GM23338 (cell line): Measurements from ENCODE around the gene REL. TPM values are rescaled to one million over a fixed set of nuclear protein-coding genes. Genes with fewer than 3 reads are reported as not detected.

Experiments used
- ATAC-seq: fragments of 200-7000 bp; cut with Tn5 transposase; 3 replicates; pipeline ENCODE4 v1.9.1; 2020
- DNase-seq: peaks from one replicate; pipeline ENCODE4 v3.0.0-alpha.2; 2015; ENCODE audit warnings: low spot score
- H2AFZ ChIP-seq: fragments of 200-600 bp; sonication (generic); 2 replicates; pipeline ENCODE4 v1.8.0; 2016; ENCODE audit warnings: antibody characterized with exemption, mild to moderate bottlenecking, moderate library complexity
- H3F3A ChIP-seq: fragments of 200-600 bp; sonication (generic); replicated peaks from 2 replicates; pipeline ENCODE4 v1.8.0; 2017; ENCODE audit warnings: antibody characterized with exemption, mixed run types, low read depth
- H3K27ac ChIP-seq: fragments of 200-600 bp; sonication (generic); 2 replicates; pipeline ENCODE4 v1.6.1; 2016; ENCODE audit warnings: low read depth
- H3K27me3 ChIP-seq: fragments of 200-600 bp; sonication (generic); 2 replicates; pipeline ENCODE4 v1.8.0; 2016; ENCODE audit warnings: mild to moderate bottlenecking, mixed run types, moderate library complexity; ENCODE audit not compliant: insufficient read depth
- H3K36me3 ChIP-seq: fragments of 200-600 bp; sonication (generic); 2 replicates; pipeline ENCODE4 v1.8.0; 2016; ENCODE audit warnings: mild to moderate bottlenecking; ENCODE audit not compliant: insufficient read depth
- H3K4me1 ChIP-seq: fragments of 200-600 bp; sonication (generic); 2 replicates; pipeline ENCODE4 v1.8.0; 2016; ENCODE audit warnings: mild to moderate bottlenecking, moderate library complexity; ENCODE audit not compliant: insufficient read depth
- H3K4me2 ChIP-seq: fragments of 200-600 bp; sonication (generic); 2 replicates; pipeline ENCODE4 v1.7.1; 2017; ENCODE audit warnings: mixed run types
- H3K4me3 ChIP-seq: fragments of 200-600 bp; sonication (generic); 2 replicates; pipeline ENCODE4 v1.6.1; 2016; ENCODE audit warnings: mixed run types
- H3K79me2 ChIP-seq: fragments of 200-600 bp; sonication (generic); replicated peaks from 2 replicates; pipeline ENCODE4 v1.8.0; 2017; ENCODE audit warnings: mild to moderate bottlenecking; ENCODE audit not compliant: insufficient read depth
- H3K9me2 ChIP-seq: fragments of 200-600 bp; sonication (generic); 2 replicates; pipeline ENCODE4 v1.8.0; 2017; ENCODE audit not compliant: insufficient read depth
- H4K20me1 ChIP-seq: fragments of 200-600 bp; sonication (generic); replicated peaks from 2 replicates; pipeline ENCODE4 v1.8.0; 2017; ENCODE audit warnings: mild to moderate bottlenecking; ENCODE audit not compliant: insufficient read depth
- H3K27ac Mint-ChIP-seq: 2 replicates; pipeline ENCODE4 v1.8.0; 2020; ENCODE audit warnings: inconsistent platforms, mild to moderate bottlenecking, moderate library complexity, mixed read lengths
- H3K27me3 Mint-ChIP-seq: 3 replicates; pipeline ENCODE4 v1.8.0; 2022; ENCODE audit warnings: low read depth, mild to moderate bottlenecking, moderate library complexity, mixed read lengths, inconsistent platforms; ENCODE audit not compliant: insufficient read depth, poor library complexity
- H3K36me3 Mint-ChIP-seq: 3 replicates; pipeline ENCODE4 v1.8.0; 2021; ENCODE audit warnings: low read depth, mild to moderate bottlenecking, inconsistent platforms, moderate library complexity, mixed read lengths
- H3K4me1 Mint-ChIP-seq: 3 replicates; pipeline ENCODE4 v1.8.0; 2020; ENCODE audit warnings: mild to moderate bottlenecking, inconsistent platforms, mixed read lengths
- H3K4me3 Mint-ChIP-seq: 3 replicates; pipeline ENCODE4 v1.8.0; 2021; ENCODE audit warnings: moderate library complexity, mild to moderate bottlenecking, inconsistent platforms, mixed read lengths
- H3K9me3 Mint-ChIP-seq: 3 replicates; pipeline ENCODE4 v1.8.0; 2020; ENCODE audit warnings: moderate library complexity, mild to moderate bottlenecking, inconsistent platforms, mixed read lengths
- CREB1 ChIP-seq: fragments of 250-450 bp; sonication (Bioruptor Pico); IDR thresholded peaks from 2 replicates; pipeline ENCODE4 v1.5.0; 2020; ENCODE audit warnings: low read depth, mild to moderate bottlenecking, moderate library complexity
- CTCF ChIP-seq, 2 experiments: fragments of 200-600 bp in 1 of 2; sonication (generic) in 1 of 2; conservative IDR thresholded peaks; 2 replicates each; pipeline versions ENCODE4 v1.5.1 to v1.6.1; 2016 to 2017; ENCODE audit warnings: antibody characterized with exemption in 2 of 2, low read depth in 2 of 2, mild to moderate bottlenecking in 2 of 2, moderate library complexity in 1 of 2
- ETS1 ChIP-seq: IDR thresholded peaks from 2 replicates; pipeline ENCODE4 v1.6.1; 2016; ENCODE audit warnings: antibody characterized with exemption
- EZH2 ChIP-seq: fragments of 200-600 bp; sonication (generic); IDR thresholded peaks from one replicate; pipeline ENCODE4 v1.8.0; 2017; ENCODE audit warnings: antibody characterized with exemption, mild to moderate bottlenecking, low read depth; ENCODE audit not compliant: unreplicated experiment
- EZH2phosphoT487 ChIP-seq: fragments of 200-600 bp; sonication (generic); IDR thresholded peaks from one replicate; pipeline ENCODE4 v1.8.1; 2018; ENCODE audit warnings: antibody characterized with exemption; ENCODE audit not compliant: unreplicated experiment
- NANOG ChIP-seq: IDR thresholded peaks from 2 replicates; pipeline ENCODE4 v1.6.1; 2016; ENCODE audit warnings: antibody characterized with exemption, borderline replicate concordance
- POLR2AphosphoS5 ChIP-seq: IDR thresholded peaks from 2 replicates; pipeline ENCODE4 v1.6.1; 2016; ENCODE audit warnings: antibody characterized with exemption, low read depth
- REST ChIP-seq: IDR thresholded peaks from one replicate; pipeline ENCODE4 v1.6.1; 2018; ENCODE audit warnings: antibody characterized with exemption; ENCODE audit not compliant: unreplicated experiment
- STAT1 ChIP-seq: IDR thresholded peaks from one replicate; pipeline ENCODE4 v1.6.1; 2016; ENCODE audit warnings: antibody characterized with exemption; ENCODE audit not compliant: unreplicated experiment
- ZNF331 ChIP-seq: fragments of 250-450 bp; sonication (Bioruptor Pico); IDR thresholded peaks from 2 replicates; pipeline ENCODE4 v1.5.0; 2020; ENCODE audit warnings: low read depth, mild to moderate bottlenecking, moderate library complexity
- polyA plus RNA-seq: library from polyadenylated mRNA; unstranded; fragments of >200 nt; fragmentation: Nextera tagmentation; extraction: Ambion mirVana; gene quantifications from 2 replicates; pipeline ENCODE4 v1.2.1, GENCODE V29; 2016
- total RNA-seq: library from RNA; depleted of rRNA; stranded (reverse); fragments of >200 nt; shearing (Covaris generic); gene quantifications from 2 replicates; pipeline ENCODE4 v1.2.3, GENCODE V29; 2014

REL gene
- total and polyA plus RNA-seq, 2 experiments from 2014 or later: 4.1 to 8.0 TPM

GRCh38 chr2:60873381-60873780 is 8.0 kb upstream of the REL start:
- H3K9me3 Mint-ChIP-seq: no peaks in the 10 kb centered on the region
- no peaks in the 10 kb centered on the region for H3K36me3 Mint-ChIP-seq
- Histone ChIP-seq H3K27me3 (no peaks in the 10 kb centered on the region), H3K4me1 (no peaks in the 10 kb centered on the region), H3K79me2 (no peaks in the 10 kb centered on the region), H2AFZ (no peak overlapping the region), H3K27ac (no peak overlapping the region), H3K4me3 (no peak overlapping the region), H3F3A (no peaks in the 10 kb centered on the region), H3K9me2 (no peaks in the 10 kb centered on the region), H3K4me2 (no peak overlapping the region), H3K36me3 (no peaks in the 10 kb centered on the region), H4K20me1 (no peaks in the 10 kb centered on the region)
- H3K4me3 Mint-ChIP-seq: no peak overlapping the region
- ATAC-seq (no peak), DNase-seq (no peak)
- TF ChIP-seq EZH2 (no peak), POLR2AphosphoS5 (no peak), NANOG (no peak), CTCF (conservative IDR thresholded peaks at IDR 0.05; ENCODE audit: low read depth in 2 of 2) (no peak), ZNF331 (CRISPR knock-in tag) (no peak), EZH2phosphoT487 (no peak), REST (no peak)
- H3K4me1 Mint-ChIP-seq: no peaks in the 10 kb centered on the region
- H3K27ac Mint-ChIP-seq: no peak overlapping the region
- H3K27me3 Mint-ChIP-seq: peaks cover 1% of the 10 kb centered on the region

GRCh38 chr2:60875520-60875919 is 5.9 kb upstream of the REL start:
- H3K4me2 ChIP-seq: no peak overlapping the region
- no peaks in the 10 kb centered on the region for H3F3A ChIP-seq
- peaks cover 8% of the 10 kb centered on the region; the same call in 1 of the 2 replicates for H3K27me3 ChIP-seq
- DNase-seq (no peak), ATAC-seq (no peak)
- TF ChIP-seq CTCF (conservative IDR thresholded peaks at IDR 0.05; ENCODE audit: low read depth in 2 of 2) (no peak), NANOG (no peak), CREB1 (CRISPR knock-in tag) (no peak), ETS1 (no peak), ZNF331 (CRISPR knock-in tag) (no peak), STAT1 (no peak), EZH2 (no peak), REST (no peak)
- H2AFZ ChIP-seq: no peak overlapping the region
- no peaks in the 10 kb centered on the region for H3K79me2 ChIP-seq
- no peaks in the 10 kb centered on the region for H3K9me3 Mint-ChIP-seq
- H3K36me3 ChIP-seq: no peaks in the 10 kb centered on the region
- H3K27me3 Mint-ChIP-seq: peaks cover 4% of the 10 kb centered on the region
- peaks cover 6% of the 10 kb centered on the region for H3K4me1 ChIP-seq
- 0 out of 3 replicates have a peak, but pooled peaks cover 3% of the 10 kb centered on the region for H3K4me1 Mint-ChIP-seq
- no peaks in the 10 kb centered on the region for H4K20me1 ChIP-seq
- no peak overlapping the region for H3K27ac ChIP-seq
- no peak overlapping the region for H3K27ac Mint-ChIP-seq
- H3K4me3 ChIP-seq: no peak overlapping the region
- no peak overlapping the region for H3K4me3 Mint-ChIP-seq
- no peaks in the 10 kb centered on the region for H3K36me3 Mint-ChIP-seq
- no peaks in the 10 kb centered on the region for H3K9me2 ChIP-seq
